ENCODE results near the gene ZNF821.
"Not testable (repeated sequence)": the region's sequence is repeated elsewhere in the genome, so short reads cannot be mapped to it uniquely, and the experiment has no call there.

Gene ZNF821

GRCh38 chr16:71880176-71880575 is 3.8 kb downstream of the ZNF821 start:
- Histone ChIP-seq H3K4me1 (ENCODE audit: control insufficient read depth, insufficient read depth, low read length) (peaks cover 14% of the 10 kb centered on the region), H3K36me3 (ENCODE audit: control insufficient read depth, insufficient read depth, low read length) (peaks cover 46% of the 10 kb centered on the region), H3K9ac (ENCODE audit: low read depth, low read length) (no peak overlapping the region), H3K4me3 (ENCODE audit: low read depth, low read length) (no peak overlapping the region), H3K27me3 (ENCODE audit: control insufficient read depth, insufficient read depth, low read length) (no peaks in the 10 kb centered on the region), H3K27ac (ENCODE audit: low read depth, low read length) (no peak overlapping the region), H3K9me3 (ENCODE audit: control insufficient read depth, insufficient read depth, low read length) (no peaks in the 10 kb centered on the region)

GRCh38 chr16:71878911-71879310 is 5.1 kb downstream of the ZNF821 start:
- Histone ChIP-seq H3K9me3 (ENCODE audit: control insufficient read depth, insufficient read depth, low read length) (no peaks in the 10 kb centered on the region), H3K4me3 (ENCODE audit: low read depth, low read length) (no peak overlapping the region), H3K27ac (ENCODE audit: low read depth, low read length) (no peak overlapping the region), H3K36me3 (ENCODE audit: control insufficient read depth, insufficient read depth, low read length) (peaks cover 51% of the 10 kb centered on the region), H3K27me3 (ENCODE audit: control insufficient read depth, insufficient read depth, low read length) (no peaks in the 10 kb centered on the region), H3K9ac (ENCODE audit: low read depth, low read length) (no peak overlapping the region), H3K4me1 (ENCODE audit: control insufficient read depth, insufficient read depth, low read length) (peaks cover 14% of the 10 kb centered on the region)

GRCh38 chr16:71873199-71873598 is 10.8 kb downstream of the ZNF821 start:
- H3K9ac ChIP-seq (ENCODE audit: low read depth, low read length): no peak overlapping the region
- H3K9me3 ChIP-seq (ENCODE audit: control insufficient read depth, insufficient read depth, low read length): no peaks in the 10 kb centered on the region
- no peaks in the 10 kb centered on the region for H3K27me3 ChIP-seq (ENCODE audit: control insufficient read depth, insufficient read depth, low read length)
- peaks cover 34% of the 10 kb centered on the region for H3K36me3 ChIP-seq (ENCODE audit: control insufficient read depth, insufficient read depth, low read length)
- H3K27ac ChIP-seq (ENCODE audit: low read depth, low read length): no peak overlapping the region
- peaks cover 1% of the 10 kb centered on the region; the same call in 1 of the 2 replicates for H3K4me1 ChIP-seq (ENCODE audit: control insufficient read depth, insufficient read depth, low read length)
- H3K4me3 ChIP-seq (ENCODE audit: low read depth, low read length): no peak overlapping the region

- no peaks in the 10 kb centered on the region for H3K27me3 ChIP-seq (ENCODE audit: control insufficient read depth, insufficient read depth, low read length)
- H3K9me3 ChIP-seq (ENCODE audit: control insufficient read depth, insufficient read depth, low read length): no peaks in the 10 kb centered on the region
- no peak overlapping the region for H3K27ac ChIP-seq (ENCODE audit: low read depth, low read length)
- H3K4me1 ChIP-seq (ENCODE audit: control insufficient read depth, insufficient read depth, low read length): peaks cover 5% of the 10 kb centered on the region; the same call in 1 of the 2 replicates
- peaks cover 33% of the 10 kb centered on the region for H3K36me3 ChIP-seq (ENCODE audit: control insufficient read depth, insufficient read depth, low read length)
- H3K4me3 ChIP-seq (ENCODE audit: low read depth, low read length): no peak overlapping the region
- H3K9ac ChIP-seq (ENCODE audit: low read depth, low read length): no peak overlapping the region
Measured at GRCh38 chr16:71870818-71871217, 13.2 kb downstream of the ZNF821 start.

- no peak overlapping the region for H3K27ac ChIP-seq (ENCODE audit: low read depth, low read length)
- H3K9ac ChIP-seq (ENCODE audit: low read depth, low read length): no peak overlapping the region
- peaks cover 45% of the 10 kb centered on the region for H3K36me3 ChIP-seq (ENCODE audit: control insufficient read depth, insufficient read depth, low read length)
- no peak overlapping the region for H3K4me3 ChIP-seq (ENCODE audit: low read depth, low read length)
- H3K27me3 ChIP-seq (ENCODE audit: control insufficient read depth, insufficient read depth, low read length): no peaks in the 10 kb centered on the region
- peaks cover 5% of the 10 kb centered on the region; the same call in 1 of the 2 replicates for H3K4me1 ChIP-seq (ENCODE audit: control insufficient read depth, insufficient read depth, low read length)
- no peaks in the 10 kb centered on the region for H3K9me3 ChIP-seq (ENCODE audit: control insufficient read depth, insufficient read depth, low read length)
Measured at GRCh38 chr16:71869089-71869488, 14.9 kb downstream of the ZNF821 start.

- Histone ChIP-seq H3K36me3 (ENCODE audit: control insufficient read depth, insufficient read depth, low read length) (peaks cover 54% of the 10 kb centered on the region), H3K27me3 (ENCODE audit: control insufficient read depth, insufficient read depth, low read length) (no peaks in the 10 kb centered on the region), H3K27ac (ENCODE audit: low read depth, low read length) (no peak overlapping the region), H3K4me3 (ENCODE audit: low read depth, low read length) (no peak overlapping the region), H3K9me3 (ENCODE audit: control insufficient read depth, insufficient read depth, low read length) (no peaks in the 10 kb centered on the region), H3K9ac (ENCODE audit: low read depth, low read length) (no peak overlapping the region), H3K4me1 (ENCODE audit: control insufficient read depth, insufficient read depth, low read length) (peaks cover 5% of the 10 kb centered on the region; the same call in 1 of the 2 replicates)
Measured at GRCh38 chr16:71867939-71868338, 16.0 kb downstream of the ZNF821 start.

GRCh38 chr16:71867175-71867574 is 16.8 kb downstream of the ZNF821 start:
- peaks cover 60% of the 10 kb centered on the region for H3K36me3 ChIP-seq (ENCODE audit: control insufficient read depth, insufficient read depth, low read length)
- H3K27ac ChIP-seq (ENCODE audit: low read depth, low read length); H3K4me3 ChIP-seq (ENCODE audit: low read depth, low read length); H3K9me3 ChIP-seq (ENCODE audit: control insufficient read depth, insufficient read depth, low read length); H3K27me3 ChIP-seq (ENCODE audit: control insufficient read depth, insufficient read depth, low read length); H3K9ac ChIP-seq (ENCODE audit: low read depth, low read length); H3K4me1 ChIP-seq (ENCODE audit: control insufficient read depth, insufficient read depth, low read length): not testable (repeated sequence)

GRCh38 chr16:71865173-71865863 is 18.7 kb downstream of the ZNF821 start:
- H3K4me1 ChIP-seq (ENCODE audit: control insufficient read depth, insufficient read depth, low read length): peaks cover 5% of the 10 kb centered on the region; the same call in 1 of the 2 replicates
- no peaks in the 10 kb centered on the region for H3K9me3 ChIP-seq (ENCODE audit: control insufficient read depth, insufficient read depth, low read length)
- no peaks in the 10 kb centered on the region for H3K27me3 ChIP-seq (ENCODE audit: control insufficient read depth, insufficient read depth, low read length)
- H3K9ac ChIP-seq (ENCODE audit: low read depth, low read length): no peak overlapping the region
- peaks cover 66% of the 10 kb centered on the region for H3K36me3 ChIP-seq (ENCODE audit: control insufficient read depth, insufficient read depth, low read length)
- H3K27ac ChIP-seq (ENCODE audit: low read depth, low read length): no peak overlapping the region
- H3K4me3 ChIP-seq (ENCODE audit: low read depth, low read length): no peak overlapping the region

- no peaks in the 10 kb centered on the region for H3K27me3 ChIP-seq (ENCODE audit: control insufficient read depth, insufficient read depth, low read length)
- H3K4me1 ChIP-seq (ENCODE audit: control insufficient read depth, insufficient read depth, low read length): peaks cover 5% of the 10 kb centered on the region; the same call in 1 of the 2 replicates
- no peak overlapping the region for H3K9ac ChIP-seq (ENCODE audit: low read depth, low read length)
- peaks cover 74% of the 10 kb centered on the region for H3K36me3 ChIP-seq (ENCODE audit: control insufficient read depth, insufficient read depth, low read length)
- H3K27ac ChIP-seq (ENCODE audit: low read depth, low read length): no peak overlapping the region
- no peak overlapping the region for H3K4me3 ChIP-seq (ENCODE audit: low read depth, low read length)
- no peaks in the 10 kb centered on the region for H3K9me3 ChIP-seq (ENCODE audit: control insufficient read depth, insufficient read depth, low read length)
Measured at GRCh38 chr16:71863995-71864394, 20.0 kb downstream of the ZNF821 start.

- Histone ChIP-seq H3K4me3 (ENCODE audit: low read depth, low read length) (no peak overlapping the region), H3K36me3 (ENCODE audit: control insufficient read depth, insufficient read depth, low read length) (peaks cover 59% of the 10 kb centered on the region), H3K9ac (ENCODE audit: low read depth, low read length) (no peak overlapping the region), H3K4me1 (ENCODE audit: control insufficient read depth, insufficient read depth, low read length) (no peaks in the 10 kb centered on the region), H3K27me3 (ENCODE audit: control insufficient read depth, insufficient read depth, low read length) (no peaks in the 10 kb centered on the region), H3K27ac (ENCODE audit: low read depth, low read length) (no peak overlapping the region), H3K9me3 (ENCODE audit: control insufficient read depth, insufficient read depth, low read length) (no peaks in the 10 kb centered on the region)
Measured at GRCh38 chr16:71859762-71860521, 24.0 kb downstream of the ZNF821 start.

GRCh38 chr16:71855937-71856662 is 27.9 kb downstream of the ZNF821 start:
- Histone ChIP-seq H3K27me3 (ENCODE audit: control insufficient read depth, insufficient read depth, low read length) (no peaks in the 10 kb centered on the region), H3K4me3 (ENCODE audit: low read depth, low read length) (no peak overlapping the region), H3K9ac (ENCODE audit: low read depth, low read length) (no peak overlapping the region), H3K27ac (ENCODE audit: low read depth, low read length) (no peak overlapping the region), H3K9me3 (ENCODE audit: control insufficient read depth, insufficient read depth, low read length) (no peaks in the 10 kb centered on the region), H3K36me3 (ENCODE audit: control insufficient read depth, insufficient read depth, low read length) (peaks cover 50% of the 10 kb centered on the region), H3K4me1 (ENCODE audit: control insufficient read depth, insufficient read depth, low read length) (no peaks in the 10 kb centered on the region)

Data from HUES48 (cell line).